Measurements from ENCODE around the gene SPATA3. TPM values are rescaled to one million over a fixed set of nuclear protein-coding genes. Genes with fewer than 3 reads are reported as not detected.
A peak's percentile ranks its signal among the peaks of the same experiment; 100 is the strongest.

SPATA3 gene
- polyA plus RNA-seq, 2 of the 4 experiments (the other 2 are of a cell fraction) = not detected

GRCh38 chr2:230969659-230970015 is 26.3 kb upstream of the SPATA3 start:
- Histone ChIP-seq H3K27ac (no peak overlapping the region), H3K9me3 (no peaks in the 10 kb centered on the region), H3K4me3 (no peak overlapping the region), H3K4me1 (no peaks in the 10 kb centered on the region), H3K4me2 (0 out of 3 replicates have a peak overlapping the region, but pooled peaks have one; percentile 25)
- TF ChIP-seq BCL3 (IDR thresholded peaks at IDR 0.05) = no peak
- TF ChIP-seq RNF2 (IDR thresholded peaks at IDR 0.05; ENCODE audit: borderline replicate concordance, low read depth) = no peak
- no peak for TF ChIP-seq MAFK (IDR thresholded peaks at IDR 0.05; ENCODE audit: partially characterized antibody)
- TF ChIP-seq CBX2 (IDR thresholded peaks at IDR 0.05; ENCODE audit: borderline replicate concordance, low read depth) = no peak
- no peak for TF ChIP-seq HOXB5 (CRISPR knock-in tag; IDR thresholded peaks at IDR 0.05)
- no peak for TF ChIP-seq CBX8 (IDR thresholded peaks at IDR 0.05)
- TF ChIP-seq ZC3H11A (IDR thresholded peaks at IDR 0.05) = no peak
- no peak for TF ChIP-seq CTCF (IDR thresholded peaks at IDR 0.05)
- TF ChIP-seq JUN (IDR thresholded peaks at IDR 0.05) = no peak
- no peak for TF ChIP-seq ZFP36 (IDR thresholded peaks at IDR 0.05; ENCODE audit: borderline replicate concordance, partially characterized antibody)
- no peak for TF ChIP-seq KDM1A (IDR thresholded peaks at IDR 0.05; ENCODE audit: low read depth)
- CTCF ChIA-PET = interaction anchor here (4.2 kb wide), 1 partner anchor 17 kb away, joined by 20 read pairs; no protein-coding TSS in a partner anchor
- no peak for FAIRE-seq
- POLR2A ChIA-PET = no interaction called here
- no peak for DNase-seq (ENCODE audit: low read depth in 1 of 2, low spot score in 1 of 2)
- WGBS (ENCODE audit: missing lambda C conversion rate) = 41% methylated on average over 2 of the region's 2 CpGs
- no peak for ATAC-seq

GRCh38 chr2:230972046-230972445 is 23.9 kb upstream of the SPATA3 start:
- Histone ChIP-seq H3K9me3 (no peaks in the 10 kb centered on the region), H3K4me2 (no peak overlapping the region), H3K4me3 (no peak overlapping the region), H3K4me1 (no peaks in the 10 kb centered on the region), H3K27ac (no peak overlapping the region)
- ATAC-seq = no peak
- no peak for DNase-seq (ENCODE audit: low read depth in 1 of 2, low spot score in 1 of 2)
- FAIRE-seq = no peak
- ChIA-PET CTCF (interaction anchor here (4.2 kb wide), 1 partner anchor 15 kb away, joined by 20 read pairs; no protein-coding TSS in a partner anchor), POLR2A (no interaction called here)
- TF ChIP-seq SREBF2 (IDR thresholded peaks at IDR 0.05) = no peak
- TF ChIP-seq SMC3 (IDR thresholded peaks at IDR 0.05) = no peak
- TF ChIP-seq USF2 (IDR thresholded peaks at IDR 0.05) = no peak
- TF ChIP-seq HEYL (CRISPR knock-in tag; IDR thresholded peaks at IDR 0.05) = no peak
- no peak for TF ChIP-seq KDM1A (IDR thresholded peaks at IDR 0.05; ENCODE audit: low read depth)
- no peak for TF ChIP-seq RARB (CRISPR knock-in tag; IDR thresholded peaks at IDR 0.05)
- no peak for TF ChIP-seq JUNB (IDR thresholded peaks at IDR 0.05)
- no peak for TF ChIP-seq TFCP2L1 (CRISPR knock-in tag; IDR thresholded peaks at IDR 0.05)
- TF ChIP-seq POLR2A (IDR thresholded peaks at IDR 0.05; ENCODE audit: low read length) = no peak
- TF ChIP-seq KDM5A (IDR thresholded peaks at IDR 0.05) = no peak
- TF ChIP-seq ESRRA (IDR thresholded peaks at IDR 0.05; ENCODE audit: borderline replicate concordance, low read length) = no peak
- TF ChIP-seq ZFP36 (IDR thresholded peaks at IDR 0.05; ENCODE audit: borderline replicate concordance, partially characterized antibody) = no peak
- no peak for TF ChIP-seq CEBPB (IDR thresholded peaks at IDR 0.05)
- TF ChIP-seq HOXA7 (CRISPR knock-in tag; IDR thresholded peaks at IDR 0.05) = no peak
- no peak for TF ChIP-seq RNF2 (IDR thresholded peaks at IDR 0.05; ENCODE audit: borderline replicate concordance, low read depth)
- no peak for TF ChIP-seq MAFK (IDR thresholded peaks at IDR 0.05; ENCODE audit: partially characterized antibody)
- TF ChIP-seq JUN (IDR thresholded peaks at IDR 0.05) = no peak
- WGBS (ENCODE audit: missing lambda C conversion rate) = 60% methylated on average over 5 of the region's 5 CpGs
